ENCODE data around the gene KREMEN1.

KREMEN1 gene

DNA sequence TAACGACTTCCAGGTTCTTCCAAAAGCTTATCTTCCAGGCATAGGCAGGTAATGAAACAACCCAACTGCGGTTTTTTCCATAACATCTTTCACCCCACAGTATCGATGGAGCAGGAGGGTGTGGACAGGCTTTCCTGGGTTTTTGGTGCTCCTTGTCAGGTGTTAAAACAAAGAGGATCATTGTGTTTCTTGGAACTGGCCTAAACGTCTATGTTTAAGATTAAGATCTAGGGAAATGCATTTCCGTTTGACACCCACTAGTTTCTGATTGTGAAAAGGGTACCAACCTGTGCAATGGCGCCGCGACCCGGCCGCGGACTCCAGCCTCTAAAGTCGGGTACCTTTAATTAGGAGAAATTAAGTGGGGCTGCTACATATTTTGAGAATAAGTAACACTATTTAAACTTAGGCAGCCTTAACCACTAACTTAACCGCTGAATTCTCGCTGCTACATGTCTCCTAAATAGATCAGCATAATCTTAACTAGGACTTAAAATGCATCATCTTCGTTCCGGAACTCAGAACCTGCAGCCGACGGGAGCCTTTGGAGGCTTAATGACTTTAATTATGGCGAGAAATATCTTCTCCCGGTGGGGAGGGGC, 42.7 kb upstream of the KREMEN1 start:
- Histone ChIP-seq H3K4me2 (ENCODE audit: low read length) (peak overlapping the region; percentile 5), H3K9ac (ENCODE audit: low read length) (no peak overlapping the region), H4K8ac (ENCODE audit: low read depth, low read length) (no peak overlapping the region), H3K27me3 (ENCODE audit: insufficient read depth, low read length, poor library complexity) (no peaks in the 10 kb centered on the region), H3K27ac (ENCODE audit: low read depth, low read length) (peak overlapping the region; percentile 95), H3K4me3 (ENCODE audit: low read length) (no peak overlapping the region), H2BK120ac (ENCODE audit: low read depth, low read length) (peak overlapping the region; percentile 47), H3K36me3 (ENCODE audit: control insufficient read depth, insufficient read depth, low read length) (no peaks in the 10 kb centered on the region), H3K23ac (ENCODE audit: low read length) (no peak overlapping the region), H3K79me1 (ENCODE audit: low read length) (peaks cover 17% of the 10 kb centered on the region), H3K4ac (ENCODE audit: low read depth, low read length) (peak overlapping the region; percentile 58), H2BK5ac (ENCODE audit: low read length) (no peak overlapping the region), H3K79me2 (ENCODE audit: control insufficient read depth, insufficient read depth, low read length) (peaks cover 11% of the 10 kb centered on the region), H3K18ac (ENCODE audit: low read length) (peak overlapping the region; percentile 85), H3K56ac (ENCODE audit: low read length) (peak overlapping the region; percentile 80), H2BK15ac (replicated peaks; ENCODE audit: low read depth) (no peak overlapping the region), H2AK5ac (ENCODE audit: low read length) (no peak overlapping the region), H3K4me1 (ENCODE audit: control insufficient read depth, low read depth, low read length) (peaks cover 24% of the 10 kb centered on the region), H4K5ac (ENCODE audit: low read length) (no peak overlapping the region)
- WGBS (ENCODE audit: extremely low coverage, insufficient coverage, low lambda C conversion rate) = no CpG with 5 or more reads among the region's 20 CpGs
- DNase-seq = peak; percentile 91

DNA sequence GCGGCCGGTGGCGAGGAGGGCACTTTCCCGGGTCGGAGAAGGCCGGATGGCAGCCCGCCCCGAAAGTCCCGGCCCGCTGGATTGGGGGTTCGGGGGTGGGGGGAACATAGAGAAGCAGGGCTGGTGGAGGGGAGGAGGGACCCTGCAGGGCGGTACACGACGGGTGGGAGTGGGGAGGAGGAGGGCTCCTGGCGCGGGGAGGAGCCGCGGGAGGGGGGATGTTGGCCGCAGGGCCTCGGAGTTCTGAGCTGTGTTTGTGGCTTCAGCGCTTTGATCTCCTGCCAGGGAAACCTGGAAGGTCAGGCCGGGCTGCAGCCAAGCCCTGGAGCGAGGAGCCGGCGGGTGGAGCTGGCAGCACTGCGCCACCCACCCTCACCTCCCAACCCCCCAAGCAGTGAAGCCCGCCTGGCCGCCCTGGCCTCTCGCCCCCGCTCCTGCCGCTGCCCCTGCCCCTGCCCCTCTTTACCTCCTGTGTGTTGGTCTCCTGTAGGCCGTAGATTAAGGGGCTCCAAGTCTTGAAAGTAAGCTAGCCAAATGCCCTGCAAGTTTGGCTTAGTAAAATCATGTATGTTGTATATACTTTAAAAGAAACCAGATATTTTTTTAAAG, 42.1 kb upstream of the KREMEN1 start:
- Histone ChIP-seq H3K4ac (ENCODE audit: low read depth, low read length) (peak overlapping the region; percentile 89), H4K5ac (ENCODE audit: low read length) (no peak overlapping the region), H2BK120ac (ENCODE audit: low read depth, low read length) (peak overlapping the region; percentile 88), H3K18ac (ENCODE audit: low read length) (peak overlapping the region; percentile 85), H3K23ac (ENCODE audit: low read length) (no peak overlapping the region), H3K36me3 (ENCODE audit: control insufficient read depth, insufficient read depth, low read length) (no peaks in the 10 kb centered on the region), H2BK5ac (ENCODE audit: low read length) (peak overlapping the region; percentile 58), H2BK15ac (replicated peaks; ENCODE audit: low read depth) (no peak overlapping the region), H3K27me3 (ENCODE audit: insufficient read depth, low read length, poor library complexity) (no peaks in the 10 kb centered on the region), H3K27ac (ENCODE audit: low read depth, low read length) (peak overlapping the region; percentile 95), H3K79me2 (ENCODE audit: control insufficient read depth, insufficient read depth, low read length) (peaks cover 11% of the 10 kb centered on the region), H3K4me1 (ENCODE audit: control insufficient read depth, low read depth, low read length) (peaks cover 24% of the 10 kb centered on the region), H3K79me1 (ENCODE audit: low read length) (peaks cover 17% of the 10 kb centered on the region), H3K4me3 (ENCODE audit: low read length) (no peak overlapping the region), H3K4me2 (ENCODE audit: low read length) (peak overlapping the region; percentile 19), H4K8ac (ENCODE audit: low read depth, low read length) (no peak overlapping the region), H3K9ac (ENCODE audit: low read length) (peak overlapping the region; percentile 28), H3K56ac (ENCODE audit: low read length) (peak overlapping the region; percentile 80), H2AK5ac (ENCODE audit: low read length) (no peak overlapping the region)
- no CpG with 5 or more reads among the region's 32 CpGs for WGBS (ENCODE audit: extremely low coverage, insufficient coverage, low lambda C conversion rate)
- DNase-seq = peak; percentile 95

DNA sequence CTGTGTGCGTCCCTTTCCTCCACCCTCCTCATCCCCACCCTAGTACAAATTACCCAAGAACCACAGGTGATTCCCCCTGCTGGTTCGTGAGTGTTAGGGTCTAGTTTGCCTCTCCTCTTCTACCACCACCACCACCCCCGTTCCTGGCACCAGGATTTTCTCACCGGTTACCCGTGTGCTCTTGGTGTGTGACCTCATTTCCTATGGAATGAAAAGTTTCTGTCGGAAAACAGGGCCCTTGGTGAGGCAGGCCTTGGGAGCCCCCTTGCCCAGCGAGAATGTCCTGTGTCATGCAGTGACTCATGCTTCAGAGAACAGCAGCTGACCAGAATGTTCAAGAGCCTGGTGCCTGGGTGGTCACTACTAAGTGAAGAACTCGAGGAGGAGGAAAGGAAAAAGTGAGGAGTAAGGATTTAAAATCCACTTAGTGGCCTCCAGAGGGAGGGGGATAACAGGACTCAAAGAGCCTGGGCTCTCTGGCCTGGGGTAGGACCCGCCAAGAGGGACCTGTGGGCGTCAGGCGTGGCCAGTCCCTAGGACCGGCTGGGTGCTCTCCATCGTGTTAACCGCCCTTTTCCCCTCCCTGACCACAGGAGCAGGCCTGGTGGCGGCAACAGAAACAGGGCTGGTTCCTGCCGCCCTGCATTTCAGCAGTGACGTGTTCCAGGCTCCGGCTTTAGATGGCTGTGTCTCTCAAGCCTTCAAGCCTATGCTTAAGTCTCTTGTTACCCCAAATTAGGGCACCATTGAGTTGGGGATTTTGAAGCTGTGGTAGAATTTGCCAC, 41.4 kb upstream of the KREMEN1 start:
- peaks cover 16% of the 10 kb centered on the region for H3K79me1 ChIP-seq (ENCODE audit: low read length)
- no peak overlapping the region for H4K8ac ChIP-seq (ENCODE audit: low read depth, low read length)
- H3K27ac ChIP-seq (ENCODE audit: low read depth, low read length) = peak overlapping the region; percentile 95
- no peak overlapping the region for H3K4me3 ChIP-seq (ENCODE audit: low read length)
- H2BK15ac ChIP-seq (replicated peaks; ENCODE audit: low read depth) = no peak overlapping the region
- WGBS (ENCODE audit: extremely low coverage, insufficient coverage, low lambda C conversion rate) = no CpG with 5 or more reads among the region's 18 CpGs
- H4K5ac ChIP-seq (ENCODE audit: low read length) = peak overlapping the region; percentile 15
- peak overlapping the region; percentile 89 for H3K4ac ChIP-seq (ENCODE audit: low read depth, low read length)
- peak overlapping the region; percentile 85 for H3K18ac ChIP-seq (ENCODE audit: low read length)
- peak overlapping the region; percentile 19 for H3K4me2 ChIP-seq (ENCODE audit: low read length)
- no peak overlapping the region for H2AK5ac ChIP-seq (ENCODE audit: low read length)
- peak overlapping the region; percentile 58 for H2BK5ac ChIP-seq (ENCODE audit: low read length)
- H3K4me1 ChIP-seq (ENCODE audit: control insufficient read depth, low read depth, low read length) = peaks cover 24% of the 10 kb centered on the region
- peak; percentile 99 for DNase-seq
- no peaks in the 10 kb centered on the region for H3K36me3 ChIP-seq (ENCODE audit: control insufficient read depth, insufficient read depth, low read length)
- H3K27me3 ChIP-seq (ENCODE audit: insufficient read depth, low read length, poor library complexity) = no peaks in the 10 kb centered on the region
- peak overlapping the region; percentile 28 for H3K9ac ChIP-seq (ENCODE audit: low read length)
- H2BK120ac ChIP-seq (ENCODE audit: low read depth, low read length) = peak overlapping the region; percentile 19
- peak overlapping the region; percentile 66 for H3K56ac ChIP-seq (ENCODE audit: low read length)
- no peak overlapping the region for H3K23ac ChIP-seq (ENCODE audit: low read length)
- H3K79me2 ChIP-seq (ENCODE audit: control insufficient read depth, insufficient read depth, low read length) = peaks cover 11% of the 10 kb centered on the region

DNA sequence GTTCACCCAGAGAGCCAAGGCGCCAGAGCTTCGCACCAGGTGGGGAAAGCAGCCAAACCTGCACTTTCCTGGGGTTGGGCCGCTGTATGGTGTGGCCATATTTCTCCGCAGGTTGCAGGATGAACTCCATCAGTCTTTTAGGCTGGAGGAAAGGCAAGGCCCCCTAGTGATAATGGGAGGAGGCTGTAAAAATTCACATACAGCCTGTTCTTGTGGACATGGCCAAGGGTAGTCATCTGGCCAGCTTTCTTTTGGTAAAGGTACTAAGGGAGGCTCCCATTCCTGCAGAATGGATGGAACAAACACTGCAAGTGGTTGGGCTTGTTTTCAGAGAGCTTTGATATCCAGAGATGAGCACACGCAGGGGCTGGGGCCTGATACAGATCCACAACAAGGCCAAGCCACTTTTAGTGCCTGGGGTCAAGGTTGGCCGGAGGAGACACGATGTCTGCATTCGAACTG, 40.8 kb upstream of the KREMEN1 start:
- Histone ChIP-seq H2BK5ac (ENCODE audit: low read length) (peak overlapping the region; percentile 1), H2AK5ac (ENCODE audit: low read length) (no peak overlapping the region), H3K4me3 (ENCODE audit: low read length) (no peak overlapping the region), H3K23ac (ENCODE audit: low read length) (no peak overlapping the region), H3K4ac (ENCODE audit: low read depth, low read length) (peak overlapping the region; percentile 89), H2BK15ac (replicated peaks; ENCODE audit: low read depth) (no peak overlapping the region), H3K79me2 (ENCODE audit: control insufficient read depth, insufficient read depth, low read length) (peaks cover 11% of the 10 kb centered on the region), H3K27ac (ENCODE audit: low read depth, low read length) (peak overlapping the region; percentile 95), H3K36me3 (ENCODE audit: control insufficient read depth, insufficient read depth, low read length) (no peaks in the 10 kb centered on the region), H3K56ac (ENCODE audit: low read length) (peak overlapping the region; percentile 66), H4K5ac (ENCODE audit: low read length) (no peak overlapping the region), H4K8ac (ENCODE audit: low read depth, low read length) (no peak overlapping the region), H3K9ac (ENCODE audit: low read length) (no peak overlapping the region), H3K79me1 (ENCODE audit: low read length) (peaks cover 15% of the 10 kb centered on the region), H3K4me1 (ENCODE audit: control insufficient read depth, low read depth, low read length) (peaks cover 24% of the 10 kb centered on the region), H2BK120ac (ENCODE audit: low read depth, low read length) (peak overlapping the region; percentile 19), H3K18ac (ENCODE audit: low read length) (peak overlapping the region; percentile 85), H3K27me3 (ENCODE audit: insufficient read depth, low read length, poor library complexity) (no peaks in the 10 kb centered on the region), H3K4me2 (ENCODE audit: low read length) (no peak overlapping the region)
- DNase-seq = peak; percentile 75
- no CpG with 5 or more reads among the region's 8 CpGs for WGBS (ENCODE audit: extremely low coverage, insufficient coverage, low lambda C conversion rate)

DNA sequence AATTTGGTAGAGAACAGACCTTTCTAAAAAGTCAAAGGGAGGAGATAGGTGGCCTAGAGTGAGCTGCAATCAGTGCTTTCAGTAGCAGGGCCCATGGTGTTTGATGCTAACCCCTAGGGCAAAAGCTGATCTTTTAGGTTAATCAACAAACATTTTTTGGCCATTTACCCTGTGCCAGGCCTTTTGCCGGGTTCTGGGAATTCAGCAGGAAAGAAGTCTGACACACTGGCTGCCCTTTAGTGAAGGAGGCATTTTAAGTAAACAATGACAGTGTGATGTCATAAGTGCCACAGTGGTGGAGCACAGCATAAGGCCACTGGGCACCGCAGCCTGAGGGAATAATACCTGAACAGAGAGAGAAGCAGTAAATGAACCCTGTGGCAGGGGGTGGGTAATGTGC, 40.3 kb upstream of the KREMEN1 start:
- H4K8ac ChIP-seq (ENCODE audit: low read depth, low read length) = no peak overlapping the region
- no peak overlapping the region for H3K4me2 ChIP-seq (ENCODE audit: low read length)
- no peak overlapping the region for H2BK5ac ChIP-seq (ENCODE audit: low read length)
- peak overlapping the region; percentile 53 for H3K18ac ChIP-seq (ENCODE audit: low read length)
- H2BK15ac ChIP-seq (replicated peaks; ENCODE audit: low read depth) = no peak overlapping the region
- no peaks in the 10 kb centered on the region for H3K36me3 ChIP-seq (ENCODE audit: control insufficient read depth, insufficient read depth, low read length)
- no peak overlapping the region for H2AK5ac ChIP-seq (ENCODE audit: low read length)
- H3K27me3 ChIP-seq (ENCODE audit: insufficient read depth, low read length, poor library complexity) = no peaks in the 10 kb centered on the region
- no peak overlapping the region for H4K5ac ChIP-seq (ENCODE audit: low read length)
- peaks cover 11% of the 10 kb centered on the region for H3K79me2 ChIP-seq (ENCODE audit: control insufficient read depth, insufficient read depth, low read length)
- no peak overlapping the region for H3K4me3 ChIP-seq (ENCODE audit: low read length)
- WGBS (ENCODE audit: extremely low coverage, insufficient coverage, low lambda C conversion rate) = no CpG with 5 or more reads among the region's 2 CpGs
- H3K9ac ChIP-seq (ENCODE audit: low read length) = no peak overlapping the region
- H3K27ac ChIP-seq (ENCODE audit: low read depth, low read length) = no peak overlapping the region
- no peak overlapping the region for H2BK120ac ChIP-seq (ENCODE audit: low read depth, low read length)
- no peak overlapping the region for H3K56ac ChIP-seq (ENCODE audit: low read length)
- H3K4ac ChIP-seq (ENCODE audit: low read depth, low read length) = no peak overlapping the region
- peaks cover 16% of the 10 kb centered on the region for H3K79me1 ChIP-seq (ENCODE audit: low read length)
- peaks cover 24% of the 10 kb centered on the region for H3K4me1 ChIP-seq (ENCODE audit: control insufficient read depth, low read depth, low read length)
- no peak overlapping the region for H3K23ac ChIP-seq (ENCODE audit: low read length)
- DNase-seq = no peak
